Loucy (cell line): ENCODE measurements around the gene PDX1.

Experiments used
- H2AFZ ChIP-seq: fragments of 200-600 bp; sonication (generic); 2 replicates; pipeline ENCODE4 v1.6.0; 2016; ENCODE audit warnings: antibody characterized with exemption, mild to moderate bottlenecking, low read length, moderate library complexity
- H3F3A ChIP-seq: fragments of 200-600 bp; 2 replicates; pipeline ENCODE4 v1.6.0; 2016; ENCODE audit warnings: antibody characterized with exemption, low read depth, mild to moderate bottlenecking
- H3K27me3 ChIP-seq: fragments of 200-600 bp; sonication (generic); 2 replicates; pipeline ENCODE4 v1.6.1; 2014; ENCODE audit warnings: low read length, mild to moderate bottlenecking; ENCODE audit not compliant: insufficient read depth, poor library complexity, severe bottlenecking
- H3K36me3 ChIP-seq: fragments of 200-600 bp; sonication (generic); 2 replicates; pipeline ENCODE4 v1.6.1; 2016; ENCODE audit warnings: low read length; ENCODE audit not compliant: insufficient read depth
- H3K4me1 ChIP-seq: fragments of 200-600 bp; sonication (generic); 2 replicates; pipeline ENCODE4 v1.5.1; 2014; ENCODE audit warnings: low read length, mild to moderate bottlenecking; ENCODE audit not compliant: insufficient read depth, poor library complexity, severe bottlenecking
- H3K4me2 ChIP-seq: fragments of 200-600 bp; sonication (generic); 2 replicates; pipeline ENCODE4 v1.6.0; 2014; ENCODE audit warnings: antibody characterized with exemption, low read length, low read depth, mild to moderate bottlenecking; ENCODE audit not compliant: poor library complexity, severe bottlenecking
- H3K4me3 ChIP-seq: fragments of 200-600 bp; sonication (generic); 2 replicates; pipeline ENCODE4 v1.5.1; 2014; ENCODE audit warnings: low read length, mild to moderate bottlenecking, mixed read lengths; ENCODE audit not compliant: poor library complexity, severe bottlenecking
- H3K79me2 ChIP-seq: fragments of 200-600 bp; sonication (generic); 2 replicates; pipeline ENCODE4 v1.6.1; 2014; ENCODE audit warnings: low read length; ENCODE audit not compliant: insufficient read depth
- H3K9ac ChIP-seq: fragments of 200-600 bp; sonication (generic); 2 replicates; pipeline ENCODE4 v1.6.0; 2014; ENCODE audit warnings: mild to moderate bottlenecking, low read depth, low read length, moderate library complexity; ENCODE audit not compliant: poor library complexity, severe bottlenecking
- H3K9me2 ChIP-seq: fragments of 200-600 bp; sonication (generic); replicated peaks from 2 replicates; pipeline ENCODE4 v1.6.1; 2016; ENCODE audit warnings: low read depth, low read length, mixed read lengths
- H3K9me3 ChIP-seq: fragments of 200-600 bp; sonication (generic); 2 replicates; pipeline ENCODE4 v1.6.1; 2014; ENCODE audit warnings: mild to moderate bottlenecking, antibody characterized with exemption, low read length, low read depth; ENCODE audit not compliant: insufficient read depth
- H4K20me1 ChIP-seq: fragments of 200-600 bp; sonication (generic); 2 replicates; pipeline ENCODE4 v1.6.0; 2014; ENCODE audit warnings: antibody characterized with exemption, low read length, mild to moderate bottlenecking; ENCODE audit not compliant: insufficient read depth, poor library complexity, severe bottlenecking
- CTCF ChIP-seq: fragments of 200-600 bp; sonication (generic); conservative IDR thresholded peaks from 2 replicates; pipeline ENCODE4 v1.5.1; 2014; ENCODE audit warnings: mild to moderate bottlenecking, antibody characterized with exemption, low read length
- EZH2phosphoT487 ChIP-seq: fragments of 200-600 bp; IDR thresholded peaks from 2 replicates; pipeline ENCODE4 v1.6.1; 2018; ENCODE audit warnings: antibody characterized with exemption, mild to moderate bottlenecking, moderate library complexity, borderline replicate concordance

Gene PDX1

GRCh38 chr13:27933580-27934328 lies 14.0 kb downstream of the PDX1 start:
- Histone ChIP-seq H3K4me3 (no peak overlapping the region), H3K9ac (no peak overlapping the region), H3K36me3 (no peaks in the 10 kb centered on the region), H3K9me2 (no peaks in the 10 kb centered on the region), H3F3A (no peaks in the 10 kb centered on the region), H3K27me3 (no peaks in the 10 kb centered on the region), H4K20me1 (no peaks in the 10 kb centered on the region), H3K4me1 (no peaks in the 10 kb centered on the region), H3K79me2 (no peaks in the 10 kb centered on the region), H2AFZ (no peak overlapping the region), H3K9me3 (no peaks in the 10 kb centered on the region), H3K4me2 (no peak overlapping the region)
- TF ChIP-seq EZH2phosphoT487: no peak
- TF ChIP-seq CTCF: no peak

- no peaks in the 10 kb centered on the region for H3K79me2 ChIP-seq
- no peak overlapping the region for H3K9ac ChIP-seq
- H3K4me2 ChIP-seq: no peak overlapping the region
- no peaks in the 10 kb centered on the region for H3K36me3 ChIP-seq
- H4K20me1 ChIP-seq: no peaks in the 10 kb centered on the region
- peaks cover 4% of the 10 kb centered on the region; the same call in 1 of the 2 replicates for H3K9me3 ChIP-seq
- no peaks in the 10 kb centered on the region for H3K27me3 ChIP-seq
- TF ChIP-seq EZH2phosphoT487: no peak
- no peak for TF ChIP-seq CTCF
- no peaks in the 10 kb centered on the region for H3K4me1 ChIP-seq
- no peak overlapping the region for H3K4me3 ChIP-seq
- H2AFZ ChIP-seq: no peak overlapping the region
- no peaks in the 10 kb centered on the region for H3K9me2 ChIP-seq
- no peaks in the 10 kb centered on the region for H3F3A ChIP-seq
These were observed 23.2 kb downstream of the PDX1 start for GRCh38 chr13:27942972-27943371.

- Histone ChIP-seq H3K9ac (peak overlapping the region; percentile 67), H3F3A (no peaks in the 10 kb centered on the region), H3K4me3 (peak overlapping the region; percentile 81), H3K79me2 (no peaks in the 10 kb centered on the region), H4K20me1 (no peaks in the 10 kb centered on the region), H3K27me3 (no peaks in the 10 kb centered on the region), H3K36me3 (no peaks in the 10 kb centered on the region), H2AFZ (peak overlapping the region; percentile 98), H3K9me2 (no peaks in the 10 kb centered on the region), H3K4me2 (peak overlapping the region; percentile 63), H3K4me1 (peaks cover 5% of the 10 kb centered on the region), H3K9me3 (no peaks in the 10 kb centered on the region)
- TF ChIP-seq EZH2phosphoT487 (no peak), CTCF (no peak)
These were observed 33.3 kb downstream of the PDX1 start for GRCh38 chr13:27952876-27953675.
